RCC 7860 (cell line): ENCODE results near the gene PHF21B.
"Not testable (repeated sequence)": the region's sequence is repeated elsewhere in the genome, so short reads cannot be mapped to it uniquely, and the experiment has no call there.

Experiments used
- DNase-seq: peaks from one replicate; pipeline ENCODE4 v3.0.0-alpha.2; 2015; ENCODE audit warnings: low spot score
- FAIRE-seq: peaks from 2 replicates; lab custom pipeline; 2012; peaks lifted over from hg19 to GRCh38; lab: Jason Lieb, UNC

The PHF21B gene

DNA sequence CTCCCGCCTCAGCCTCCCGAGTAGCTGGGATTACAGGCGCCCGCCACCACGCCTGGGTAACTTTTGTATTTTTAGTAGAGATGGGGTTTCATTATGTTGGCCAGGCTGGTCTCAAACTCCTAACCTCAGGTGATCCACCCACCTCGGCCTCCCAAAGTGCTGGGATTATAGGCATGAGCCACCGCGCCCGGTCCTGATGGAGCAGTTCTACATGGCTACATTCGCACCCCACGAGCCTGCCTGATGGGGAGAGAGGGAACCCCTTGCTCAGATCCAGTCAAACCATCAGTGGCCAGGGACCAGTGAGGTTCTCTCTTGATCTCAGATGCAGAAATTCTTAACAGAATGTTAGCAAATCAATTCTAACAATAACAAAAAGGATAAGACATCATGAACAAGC, 88.0 kb downstream of the PHF21B start:
- DNase-seq, FAIRE-seq: not testable (repeated sequence)

- no peak for FAIRE-seq
- DNase-seq: no peak
Observed at GRCh38 chr22:44920183-44920582, 89.6 kb downstream of the PHF21B start.

GRCh38 chr22:44919691-44920090, 90.1 kb downstream of the PHF21B start:
- FAIRE-seq (no peak), DNase-seq (no peak)

- FAIRE-seq: no peak
Observed at GRCh38 chr22:44918925-44919392, 90.8 kb downstream of the PHF21B start.

DNA sequence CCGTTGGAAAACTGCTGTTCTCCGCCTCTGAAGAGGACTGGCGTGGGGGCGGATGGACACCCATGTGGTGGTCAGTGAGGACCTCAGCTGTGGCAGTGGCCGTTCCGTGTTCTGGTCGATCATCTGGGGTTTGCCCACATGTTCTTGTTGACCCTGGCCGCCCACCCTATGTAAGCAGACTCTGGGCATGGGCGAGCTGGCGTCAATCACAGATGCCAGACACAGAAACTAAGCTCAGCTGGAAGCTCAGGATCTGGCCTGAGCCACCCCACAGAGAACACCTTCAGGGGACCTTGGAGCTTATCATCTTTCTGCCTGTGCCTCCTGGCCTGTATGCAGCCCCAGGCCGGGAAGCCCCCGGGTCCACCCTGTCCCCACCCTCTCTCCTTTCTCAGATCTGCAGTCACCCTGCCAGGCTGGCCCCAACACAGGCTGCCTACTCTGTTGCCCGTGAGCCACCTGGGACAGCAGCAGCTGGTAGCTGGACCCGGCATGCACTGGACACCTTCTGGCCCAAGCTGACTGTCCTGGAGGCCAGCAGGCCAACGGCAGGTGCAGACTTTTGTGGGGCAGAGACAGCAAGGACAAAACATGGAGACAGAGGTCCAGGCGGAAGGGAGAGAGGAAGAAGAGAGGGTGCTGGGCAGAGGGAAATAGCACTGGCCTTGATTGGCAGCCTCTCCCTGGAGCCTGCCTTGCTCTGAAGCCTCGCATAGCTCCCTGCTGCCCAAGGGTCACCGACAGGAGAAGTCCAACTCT, 91.5 kb downstream of the PHF21B start:
- no peak for DNase-seq

More at GRCh38 chr22:44918925-44919392, 90.8 kb downstream of the PHF21B start:
- no peak for DNase-seq

GRCh38 chr22:44917372-44918165, 92.2 kb downstream of the PHF21B start:
- FAIRE-seq (no peak), DNase-seq (no peak)

More for the DNA sequence above, 91.5 kb downstream of the PHF21B start:
- no peak for FAIRE-seq

- FAIRE-seq (no peak), DNase-seq (no peak)
Observed at GRCh38 chr22:44916281-44917231, 93.2 kb downstream of the PHF21B start.

- DNase-seq (no peak), FAIRE-seq (no peak)
Observed at GRCh38 chr22:44915441-44915840, 94.4 kb downstream of the PHF21B start.

DNA sequence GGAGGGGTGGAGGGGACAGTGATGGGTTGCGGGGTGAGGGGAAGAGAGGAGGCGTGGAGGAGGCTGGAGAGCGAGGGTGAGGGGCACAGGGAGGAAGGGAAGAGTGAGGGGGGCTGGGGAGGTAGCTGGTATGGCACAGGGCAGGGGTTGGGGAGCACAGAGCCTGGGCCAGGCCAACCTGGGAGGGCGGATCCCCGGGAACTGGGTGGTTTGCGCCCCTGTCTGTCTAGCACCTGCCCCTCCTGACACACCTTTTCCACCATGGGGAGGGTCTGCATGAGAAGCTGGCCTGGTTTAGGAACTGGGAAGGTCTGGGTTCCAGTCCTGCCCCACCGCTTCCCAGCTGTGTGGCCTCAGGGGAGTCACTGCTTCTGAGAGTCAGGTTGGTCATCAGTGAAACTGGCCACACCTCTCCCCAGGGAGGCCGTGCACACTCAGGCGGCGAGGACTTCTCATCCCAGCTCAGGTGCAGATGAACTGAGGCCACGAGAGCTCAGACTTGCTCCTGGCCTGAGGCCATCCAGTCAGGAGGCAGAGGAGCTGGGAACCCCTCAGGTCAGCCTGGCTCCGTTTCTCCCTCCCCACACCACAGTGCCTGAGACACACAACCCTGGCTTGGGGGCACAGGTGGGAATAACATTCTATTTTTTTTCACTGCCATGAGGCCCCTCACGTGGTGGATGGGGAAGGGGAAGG, 95.6 kb downstream of the PHF21B start:
- DNase-seq (no peak), FAIRE-seq (no peak)

- no peak for FAIRE-seq
- no peak for DNase-seq
Observed at GRCh38 chr22:44913198-44913983, 96.4 kb downstream of the PHF21B start.

- DNase-seq (no peak), FAIRE-seq (no peak)
Observed at GRCh38 chr22:44909241-44909640, 100.6 kb downstream of the PHF21B start.

DNA sequence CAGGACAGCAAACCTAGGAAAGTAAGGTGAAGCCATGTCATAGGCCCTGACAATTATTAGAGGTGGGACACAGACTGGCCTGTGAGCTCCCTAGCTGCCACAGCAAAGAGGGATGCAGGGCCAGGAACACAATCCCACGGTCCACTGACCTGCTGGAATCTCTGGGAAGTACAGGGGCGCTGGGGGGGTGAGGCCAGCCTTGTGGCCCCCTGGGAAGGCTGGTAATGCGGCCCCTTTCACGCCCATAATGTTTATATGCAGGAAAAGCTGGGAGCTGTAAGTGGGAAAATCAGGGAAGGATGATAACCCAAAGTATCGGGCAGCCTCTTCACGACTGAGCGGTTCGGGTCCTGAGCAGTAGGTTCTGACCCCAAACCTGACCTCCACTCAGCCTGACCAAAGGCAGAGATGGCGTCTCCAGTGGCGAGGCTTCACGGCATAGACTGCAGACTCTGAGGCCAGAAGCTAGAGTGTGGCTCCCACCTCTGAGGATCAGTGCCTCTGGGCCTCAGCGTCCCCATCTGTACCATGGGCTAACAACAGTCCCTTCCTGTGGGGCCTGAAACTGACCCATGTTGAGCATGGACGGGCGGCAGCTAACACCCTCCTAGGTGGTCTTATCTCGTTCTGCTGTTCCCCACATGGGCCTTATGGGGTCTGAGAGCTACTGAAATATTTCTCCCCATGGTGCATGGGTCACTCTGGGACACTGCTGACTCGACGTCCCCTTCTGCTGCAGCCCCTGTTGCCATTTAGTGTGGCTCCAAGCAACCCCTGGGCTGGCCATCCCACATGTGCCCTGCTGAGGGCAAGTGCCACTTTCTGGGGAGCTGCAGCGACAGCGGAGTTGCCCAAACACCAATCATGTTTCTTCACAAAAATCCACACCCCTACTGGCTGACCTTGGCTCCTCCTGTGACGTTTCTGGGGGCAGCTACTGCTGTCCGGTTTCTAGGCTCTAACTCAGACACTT, 101.8 kb downstream of the PHF21B start:
- no peak for DNase-seq

GRCh38 chr22:44906999-44907644, 102.7 kb downstream of the PHF21B start:
- FAIRE-seq (no peak), DNase-seq (no peak)

More for the DNA sequence above, 101.8 kb downstream of the PHF21B start:
- no peak for FAIRE-seq

DNA sequence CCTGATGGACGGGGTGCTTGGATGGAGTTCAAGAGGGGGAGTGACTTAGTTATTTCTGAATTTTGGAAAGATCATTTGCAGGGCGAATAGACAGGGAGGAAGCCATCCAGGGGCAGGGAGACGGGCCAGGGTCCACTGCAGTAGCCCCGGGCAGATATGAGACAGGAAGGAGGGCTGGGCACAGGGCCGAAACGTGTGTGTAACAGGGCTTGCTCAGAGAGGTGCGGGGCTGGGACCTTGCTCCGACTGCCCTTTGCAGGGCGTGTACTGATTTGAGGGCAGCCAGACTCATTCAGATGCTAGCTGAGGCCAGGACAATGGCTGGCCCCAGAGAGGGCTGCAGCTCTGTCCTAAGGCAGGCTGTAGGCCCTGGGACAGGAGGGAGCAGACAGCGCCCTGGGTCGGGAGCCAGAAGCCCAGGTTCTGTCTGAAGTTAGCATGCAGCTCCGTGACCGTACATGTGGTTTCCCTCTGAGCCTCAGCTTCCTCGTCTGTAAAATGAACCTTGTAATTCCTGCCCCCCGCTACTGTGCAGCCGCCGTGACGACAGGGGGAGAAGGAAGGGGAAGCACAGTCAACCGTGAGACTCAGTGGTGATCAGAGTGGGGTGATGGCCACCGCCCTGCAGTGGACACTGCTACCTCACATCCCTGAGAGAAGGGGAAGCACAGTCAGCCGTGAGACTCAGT, 103.4 kb downstream of the PHF21B start:
- no peak for FAIRE-seq
- DNase-seq: no peak

GRCh38 chr22:44904492-44905152, 105.2 kb downstream of the PHF21B start:
- DNase-seq, FAIRE-seq: not testable (repeated sequence)

DNA sequence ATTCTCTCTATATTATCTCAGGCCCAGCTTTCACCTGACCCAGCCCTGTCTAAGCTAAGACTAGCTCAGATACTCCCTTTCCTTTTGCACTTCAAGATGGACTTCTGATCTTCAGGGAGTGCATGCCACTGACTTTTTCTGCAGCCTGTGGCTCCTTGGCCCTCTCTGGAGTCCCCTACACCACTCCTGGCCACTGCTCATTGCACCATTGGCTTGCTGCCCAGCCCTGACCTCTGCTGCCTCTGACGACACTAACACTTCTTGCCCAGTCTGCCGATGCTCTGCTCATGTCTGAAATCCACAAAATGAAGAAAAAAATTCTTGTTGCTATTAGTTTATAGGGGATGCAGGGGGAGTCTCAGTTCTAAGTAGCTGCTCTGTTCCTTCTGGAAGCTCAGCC, 106.6 kb downstream of the PHF21B start:
- FAIRE-seq, DNase-seq: not testable (repeated sequence)

DNA sequence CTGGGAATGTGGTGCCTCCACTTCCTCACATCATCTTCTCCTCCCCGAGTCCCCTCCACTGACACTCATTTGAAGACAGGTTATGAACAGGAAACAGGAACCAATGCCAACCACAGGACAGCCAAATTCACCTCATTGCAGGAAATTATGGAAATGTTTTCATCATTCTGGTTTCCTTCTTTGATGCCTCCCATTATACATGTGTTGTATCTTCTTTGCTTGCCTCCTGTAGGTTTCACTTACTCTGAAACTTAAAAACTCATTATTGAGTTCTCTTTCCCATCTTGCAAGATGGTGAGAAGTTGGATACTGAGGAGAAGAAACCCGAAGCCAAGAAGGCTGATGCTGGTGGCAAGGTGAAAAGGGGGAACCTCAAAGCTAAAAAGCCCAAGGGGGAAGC, 108.5 kb downstream of the PHF21B start:
- FAIRE-seq (no peak), DNase-seq (no peak)
